ENCODE results near the gene ARPC5L. TPM values are rescaled to one million over a fixed set of nuclear protein-coding genes. Genes with fewer than 3 reads are reported as not detected.

Gene ARPC5L
- 48.0 and 59.7 TPM in 2 replicates for total RNA-seq (2014; rRNA removed; shearing (Covaris generic); ENCODE audit: low replicate concordance)

DNA sequence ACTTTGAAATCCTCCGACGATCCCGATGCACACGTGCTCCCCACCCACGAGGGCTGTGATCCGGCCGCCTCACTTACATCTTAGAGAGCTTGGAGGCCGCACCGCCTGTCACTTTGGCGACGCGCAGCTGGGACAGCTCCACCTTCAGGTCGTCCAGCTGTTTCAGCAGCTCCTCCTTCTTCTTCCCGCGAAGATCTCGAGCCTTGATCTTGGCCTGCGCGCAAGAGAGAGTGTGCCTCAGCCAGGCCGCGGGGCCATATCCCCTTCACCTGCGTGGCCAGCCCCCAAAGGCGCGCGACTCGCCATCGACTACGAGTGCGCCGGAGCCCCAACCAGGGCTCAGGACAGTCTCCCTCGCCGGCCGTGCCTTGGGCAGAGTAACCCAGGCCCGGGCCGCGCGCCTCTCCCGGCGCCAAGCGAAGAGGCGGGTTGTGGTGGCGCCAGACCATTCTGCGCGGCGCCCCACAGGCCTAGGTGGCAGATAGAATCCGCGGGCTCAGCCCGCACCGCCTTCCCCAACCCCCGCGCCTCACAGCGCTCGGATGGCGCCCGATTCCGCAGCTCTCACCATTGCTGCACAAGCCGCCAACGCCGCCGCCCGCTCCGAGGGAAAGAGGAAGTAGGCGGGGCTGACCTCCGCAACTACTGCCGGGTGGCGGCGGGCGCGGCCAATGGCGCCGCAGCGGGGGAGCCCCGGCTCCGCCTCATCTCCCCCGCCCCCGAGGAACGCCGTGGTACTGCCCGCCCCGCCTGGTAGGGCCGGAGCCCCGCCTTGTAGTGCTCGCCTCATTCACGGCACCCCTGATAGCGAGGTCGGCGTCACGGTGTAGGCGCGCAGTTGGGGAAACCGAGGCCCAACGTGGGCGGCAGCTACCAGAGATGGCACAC lies at the start of gene ARPC5L, which contains the start of gene RPL35:
Gene ARPC5L, plus strand, starts transcription at position 789 of the 888 bp plus-strand sequence. CDS start 7,161 bp downstream, outside the sequence.
Gene RPL35, minus strand, starts transcription at position 616 of the 888 bp plus-strand sequence. Its CDS starts 45 bp downstream, at position 571.
- H3K36me3 ChIP-seq = peaks cover 50% of the 10 kb centered on the region

DNA sequence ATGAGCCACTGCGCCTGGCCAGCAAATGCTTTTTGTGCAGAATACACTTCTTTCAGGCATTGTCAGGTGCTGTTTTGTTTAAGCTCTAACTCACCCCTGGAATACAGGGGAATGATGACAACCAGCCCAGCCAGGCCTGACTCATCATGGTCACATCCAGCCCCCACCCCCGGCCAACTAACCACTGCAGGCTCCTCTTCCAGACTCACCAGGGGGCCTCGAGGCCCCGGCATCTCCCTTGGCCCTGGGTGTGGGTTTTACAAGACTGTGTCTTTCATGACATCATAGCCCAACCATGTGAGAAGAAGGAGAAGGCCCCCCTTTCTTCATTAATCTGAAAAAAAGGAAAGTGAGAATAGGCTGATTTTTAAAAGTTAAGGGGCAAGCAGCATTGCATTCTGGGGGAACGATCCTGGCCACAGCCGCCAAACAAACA lies 49.5 kb upstream of the ARPC5L start:
- Histone ChIP-seq H3K36me3 (no peaks in the 10 kb centered on the region), H3K9me3 (no peaks in the 10 kb centered on the region), H3K4me3 (no peak overlapping the region), H3K27me3 (no peaks in the 10 kb centered on the region)
- DNase-seq = peak; percentile 99

More for the DNA sequence above, at the start of gene ARPC5L, which contains the start of gene RPL35:
- DNase-seq = peak; percentile 95
- Histone ChIP-seq H3K4me3 (peak within 1 kb of the TSS; percentile 73), H3K27me3 (no peaks in the 10 kb centered on the region), H3K9me3 (no peaks in the 10 kb centered on the region)

DNA sequence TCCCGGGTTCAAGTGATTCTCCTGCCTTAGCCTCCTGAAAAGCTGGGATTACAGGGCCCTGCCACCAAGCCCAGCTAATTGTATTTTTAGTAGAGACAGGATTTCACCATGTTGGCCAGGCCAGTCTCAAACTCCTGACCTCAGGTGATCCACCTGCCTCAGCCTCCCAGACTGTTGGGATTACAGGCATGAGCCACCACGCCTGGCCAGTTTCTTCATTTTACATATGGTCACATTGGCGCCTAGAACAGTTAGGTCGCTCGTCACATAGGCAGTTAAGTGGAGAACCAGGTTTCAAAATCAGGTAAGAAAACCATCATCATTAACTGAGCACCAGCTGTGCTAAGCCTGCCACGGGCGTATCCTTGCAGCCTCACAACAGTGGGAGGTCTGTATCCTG lies 48.9 kb upstream of the ARPC5L start:
- Histone ChIP-seq H3K27me3 (no peaks in the 10 kb centered on the region), H3K9me3 (no peaks in the 10 kb centered on the region), H3K4me3 (no peak overlapping the region), H3K36me3 (no peaks in the 10 kb centered on the region)
- no peak for DNase-seq

GRCh38 chr9:124813501-124814163 lies 48.3 kb upstream of the ARPC5L start:
- Histone ChIP-seq H3K4me3 (no peak overlapping the region), H3K9me3 (no peaks in the 10 kb centered on the region), H3K36me3 (no peaks in the 10 kb centered on the region), H3K27me3 (no peaks in the 10 kb centered on the region)
- peak; percentile 35 for DNase-seq

DNA sequence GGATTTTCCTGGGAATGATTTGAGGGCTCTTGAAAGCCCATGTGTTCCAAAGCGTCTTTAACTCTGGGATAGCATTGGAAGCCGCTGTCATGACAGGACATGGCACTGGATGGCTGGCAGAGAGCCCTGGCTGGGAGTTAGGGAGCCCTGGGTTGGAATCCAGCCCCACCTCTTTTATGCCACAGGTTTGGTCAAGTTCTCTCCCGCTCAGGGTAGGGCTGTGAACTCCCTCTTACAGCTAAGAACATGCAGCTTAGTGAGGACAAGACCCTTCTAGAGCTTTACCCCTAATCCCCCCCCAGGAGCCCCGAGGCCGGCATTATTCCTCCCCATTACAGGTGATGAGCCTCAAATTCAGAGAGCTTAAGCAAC lies 47.8 kb upstream of the ARPC5L start:
- no peak overlapping the region for H3K4me3 ChIP-seq
- H3K27me3 ChIP-seq = no peaks in the 10 kb centered on the region
- DNase-seq = peak; percentile 31
- H3K36me3 ChIP-seq = no peaks in the 10 kb centered on the region
- no peaks in the 10 kb centered on the region for H3K9me3 ChIP-seq

- Histone ChIP-seq H3K27me3 (no peaks in the 10 kb centered on the region), H3K36me3 (no peaks in the 10 kb centered on the region), H3K9me3 (no peaks in the 10 kb centered on the region), H3K4me3 (no peak overlapping the region)
- no peak for DNase-seq
Observed at GRCh38 chr9:124815601-124816000, 46.3 kb upstream of the ARPC5L start.

DNA sequence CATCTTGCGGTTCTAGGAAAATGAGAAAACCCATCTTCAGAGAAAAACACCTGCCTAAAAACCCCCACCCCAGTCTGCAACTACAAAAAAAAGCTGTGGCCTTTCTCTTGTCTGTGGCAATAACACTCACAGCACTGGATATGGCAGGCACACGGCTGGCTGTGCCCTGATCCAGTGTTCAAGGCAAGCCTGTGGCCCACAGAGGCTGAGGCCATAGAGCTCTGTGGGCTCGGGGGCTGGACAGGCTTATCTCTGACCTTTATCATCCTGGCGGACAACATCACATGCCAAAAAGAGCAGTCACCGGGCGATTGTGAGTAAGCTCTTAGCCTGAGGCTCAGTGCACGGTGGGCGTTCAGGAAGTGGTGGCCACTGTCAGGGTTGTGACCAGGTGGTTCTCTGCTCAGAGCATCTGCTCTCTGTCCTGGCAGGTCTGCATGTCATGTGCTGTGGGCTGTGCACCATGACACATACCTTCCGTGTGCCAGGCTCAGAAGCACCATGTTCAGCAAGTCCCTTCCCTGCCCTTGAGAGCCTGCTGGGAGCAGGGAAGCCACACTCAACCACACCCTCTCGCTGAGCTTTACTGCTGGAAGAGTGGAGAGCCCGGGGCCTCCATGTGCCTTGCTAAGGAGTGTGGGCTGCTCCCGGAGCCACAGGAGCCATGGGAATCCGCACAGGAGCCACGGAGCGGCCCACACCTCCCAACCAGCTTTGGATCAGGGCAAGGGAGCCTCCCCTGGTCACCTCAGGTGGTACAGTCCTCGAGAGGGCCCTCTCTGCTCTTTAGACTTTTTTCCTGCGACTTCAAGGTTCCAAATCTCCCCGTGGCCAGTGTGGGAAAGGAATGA lies 43.3 kb upstream of the ARPC5L start:
- Histone ChIP-seq H3K36me3 (no peaks in the 10 kb centered on the region), H3K27me3 (no peaks in the 10 kb centered on the region), H3K9me3 (no peaks in the 10 kb centered on the region), H3K4me3 (no peak overlapping the region)
- peak; percentile 56 for DNase-seq

DNA sequence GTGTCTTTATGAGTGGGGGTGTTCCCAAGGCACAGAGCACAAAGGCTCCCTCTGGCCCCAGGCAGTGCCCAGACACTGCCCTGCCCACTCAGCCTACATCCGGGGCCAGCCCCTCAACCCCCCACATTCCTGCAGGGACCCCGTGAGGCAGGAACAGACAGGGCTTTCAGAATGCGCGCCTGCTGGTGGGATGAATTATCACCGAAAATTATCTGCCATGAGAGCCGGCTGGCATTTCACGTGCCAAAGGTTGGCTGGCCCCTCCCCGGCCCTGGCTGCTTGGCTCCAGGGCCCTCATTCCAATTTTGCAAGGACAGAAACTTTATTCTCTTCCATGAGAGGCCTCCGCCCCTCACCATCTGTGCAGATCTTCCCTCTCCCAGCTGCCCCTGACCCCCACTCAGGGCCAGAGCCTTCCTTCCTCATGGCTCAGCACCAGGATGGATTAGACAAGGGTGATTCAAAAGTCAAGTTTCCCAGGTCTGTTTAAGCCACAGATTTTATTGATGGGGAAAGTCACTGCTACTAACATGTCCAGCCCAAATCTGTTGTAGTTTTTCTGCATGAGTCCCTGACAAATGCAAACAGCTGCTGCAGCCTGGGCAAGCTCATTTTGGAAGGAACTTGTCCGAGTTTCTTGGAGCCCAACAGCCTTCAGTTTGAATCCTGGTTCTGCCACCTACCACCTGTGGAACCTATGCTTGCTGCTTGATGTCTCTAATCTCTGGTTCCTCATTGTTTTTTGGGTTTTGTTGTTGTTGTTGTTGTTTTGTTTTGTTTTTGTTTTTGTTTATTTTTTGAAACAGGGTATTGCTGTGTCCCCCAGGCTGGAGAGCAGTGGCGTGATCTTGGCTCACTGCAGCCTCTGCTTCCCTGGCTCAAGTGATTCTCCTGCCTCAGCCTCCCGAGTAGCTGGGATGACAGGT lies 41.0 kb upstream of the ARPC5L start:
- H3K9me3 ChIP-seq = no peaks in the 10 kb centered on the region
- H3K36me3 ChIP-seq = no peaks in the 10 kb centered on the region
- H3K27me3 ChIP-seq = no peaks in the 10 kb centered on the region
- no peak overlapping the region for H3K4me3 ChIP-seq
- peak; percentile 68 for DNase-seq

DNA sequence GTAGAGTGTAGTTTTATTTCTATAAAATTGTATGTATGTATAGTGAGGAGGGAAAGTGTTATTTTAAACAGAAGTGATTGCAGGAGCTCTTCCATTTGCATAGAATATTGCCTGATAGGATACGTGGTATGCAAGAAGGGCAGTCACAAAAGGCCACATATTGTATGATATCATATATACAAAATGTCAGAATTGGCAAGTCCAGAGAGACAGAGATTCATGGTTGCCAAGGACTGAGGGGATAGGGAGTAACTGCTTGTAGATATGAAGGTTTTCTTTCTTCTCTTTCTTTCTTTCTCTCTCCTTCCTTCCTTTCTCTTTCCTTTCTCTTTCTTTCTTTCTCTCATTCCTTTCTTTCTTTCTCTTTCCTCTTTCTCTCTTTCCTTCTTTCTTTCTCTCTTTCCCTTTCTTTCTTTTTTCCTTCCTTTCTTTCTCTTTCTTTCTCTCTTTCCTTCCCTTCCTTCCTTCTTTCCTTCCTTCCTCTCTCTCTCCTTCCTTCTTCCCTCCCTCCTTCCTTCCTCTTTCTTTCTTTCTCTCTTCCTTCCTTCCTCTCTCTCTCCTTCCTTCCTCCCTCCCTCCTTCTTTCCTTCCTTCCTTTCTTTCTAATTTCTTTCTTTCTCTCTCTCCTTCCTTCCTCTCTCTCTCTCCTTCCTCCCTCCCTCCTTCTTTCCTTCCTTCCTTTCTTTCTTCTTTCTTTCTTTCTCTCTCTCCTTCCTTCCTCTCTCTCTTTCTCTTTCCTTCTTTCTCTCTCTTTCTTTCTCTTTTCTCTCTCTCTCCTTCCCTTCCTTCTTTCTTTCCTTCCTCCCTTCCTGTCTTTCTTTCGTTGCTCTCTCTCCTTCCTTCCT lies 33.2 kb upstream of the ARPC5L start:
- no peak for DNase-seq
- H3K9me3 ChIP-seq = peaks cover 2% of the 10 kb centered on the region; the same call in 1 of the 2 replicates
- H3K4me3 ChIP-seq = no peak overlapping the region
- no peaks in the 10 kb centered on the region for H3K36me3 ChIP-seq
- no peaks in the 10 kb centered on the region for H3K27me3 ChIP-seq

- no peak for DNase-seq
- H3K36me3 ChIP-seq = no peaks in the 10 kb centered on the region
- no peak overlapping the region for H3K4me3 ChIP-seq
- H3K27me3 ChIP-seq = no peaks in the 10 kb centered on the region
- H3K9me3 ChIP-seq = peaks cover 2% of the 10 kb centered on the region; the same call in 1 of the 2 replicates
Observed at GRCh38 chr9:124829334-124829669, 32.6 kb upstream of the ARPC5L start.

DNA sequence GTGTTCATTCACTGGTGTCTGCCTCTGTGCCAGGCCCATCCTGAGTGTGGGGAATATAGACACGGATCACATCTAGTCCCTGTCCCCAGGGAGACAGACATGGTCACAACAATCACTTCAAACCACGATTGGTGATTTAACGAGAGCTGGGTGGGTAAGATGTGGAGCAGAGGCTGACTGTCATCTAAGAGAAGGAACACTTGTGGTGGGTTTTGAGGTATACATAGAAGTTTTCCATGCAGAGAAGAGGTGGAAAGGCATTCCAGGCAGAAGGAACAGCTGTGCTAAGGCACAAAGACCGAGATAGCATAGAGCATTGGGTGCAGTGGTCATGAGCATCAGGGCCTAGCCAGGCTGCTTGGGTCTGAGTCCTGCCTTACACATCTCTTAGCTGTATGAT lies 31.3 kb upstream of the ARPC5L start:
- no peak for DNase-seq
- no peaks in the 10 kb centered on the region for H3K27me3 ChIP-seq
- peaks cover 2% of the 10 kb centered on the region; the same call in 1 of the 2 replicates for H3K9me3 ChIP-seq
- no peak overlapping the region for H3K4me3 ChIP-seq
- H3K36me3 ChIP-seq = no peaks in the 10 kb centered on the region

DNA sequence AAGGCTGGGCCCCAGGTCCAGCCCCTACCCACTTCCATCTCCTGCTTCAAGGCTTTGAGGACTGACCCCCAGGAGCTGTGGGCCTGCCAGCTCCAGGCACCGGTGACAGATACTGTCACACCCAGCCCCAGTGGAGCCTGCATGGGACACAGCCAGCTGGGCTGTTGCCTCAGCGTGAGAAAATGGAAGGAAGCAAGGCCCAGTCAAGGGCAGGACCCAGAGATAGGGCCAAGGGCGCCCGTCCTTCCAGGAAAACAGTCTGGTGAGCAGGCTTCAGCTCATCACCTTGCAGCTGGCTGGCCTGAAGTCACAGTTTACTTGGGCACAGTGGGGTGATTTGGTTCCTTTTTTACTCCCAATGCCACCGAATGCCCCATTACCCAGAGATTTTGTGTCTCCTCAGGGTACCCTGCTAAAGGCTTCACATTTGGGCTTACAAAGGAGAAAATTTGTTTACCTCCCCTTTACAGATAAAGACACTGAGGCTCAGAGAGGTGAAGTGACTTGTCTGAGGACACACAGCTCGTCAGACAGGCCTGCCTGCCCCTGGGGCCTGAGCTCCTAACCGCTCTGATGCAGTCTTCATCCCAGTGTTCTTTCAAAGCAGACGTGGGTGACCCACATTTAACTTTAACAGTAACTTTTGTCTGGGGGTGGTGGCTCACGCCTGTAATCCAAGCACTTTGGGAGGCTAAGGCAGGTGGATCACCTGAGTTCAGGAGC lies 30.1 kb upstream of the ARPC5L start:
- Histone ChIP-seq H3K27me3 (no peaks in the 10 kb centered on the region), H3K36me3 (no peaks in the 10 kb centered on the region), H3K9me3 (no peaks in the 10 kb centered on the region; the same call in 1 of the 2 replicates), H3K4me3 (no peak overlapping the region)
- no peak for DNase-seq

DNA sequence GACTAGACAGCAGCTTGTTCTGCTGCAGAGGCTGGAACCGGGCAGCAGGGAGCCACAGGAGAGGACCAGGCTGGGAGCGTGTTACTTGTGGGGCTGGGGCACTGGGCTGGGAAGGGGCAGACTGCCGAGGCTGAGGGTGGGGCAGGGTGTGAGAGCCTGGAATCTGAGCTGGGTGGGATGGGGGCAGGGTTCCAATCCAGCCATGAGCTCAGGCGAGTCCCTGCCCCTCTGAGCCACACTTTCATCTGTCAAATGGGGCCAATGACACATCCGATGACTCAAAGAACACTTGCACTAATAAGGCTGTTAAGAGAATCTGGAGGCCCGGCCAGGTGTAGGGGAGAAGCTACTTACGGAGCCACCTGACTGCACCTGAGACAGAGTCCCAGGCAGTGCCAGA lies 27.3 kb upstream of the ARPC5L start:
- no peaks in the 10 kb centered on the region for H3K36me3 ChIP-seq
- no peaks in the 10 kb centered on the region for H3K9me3 ChIP-seq
- peak; percentile 77 for DNase-seq
- no peak overlapping the region for H3K4me3 ChIP-seq
- no peaks in the 10 kb centered on the region for H3K27me3 ChIP-seq

DNA sequence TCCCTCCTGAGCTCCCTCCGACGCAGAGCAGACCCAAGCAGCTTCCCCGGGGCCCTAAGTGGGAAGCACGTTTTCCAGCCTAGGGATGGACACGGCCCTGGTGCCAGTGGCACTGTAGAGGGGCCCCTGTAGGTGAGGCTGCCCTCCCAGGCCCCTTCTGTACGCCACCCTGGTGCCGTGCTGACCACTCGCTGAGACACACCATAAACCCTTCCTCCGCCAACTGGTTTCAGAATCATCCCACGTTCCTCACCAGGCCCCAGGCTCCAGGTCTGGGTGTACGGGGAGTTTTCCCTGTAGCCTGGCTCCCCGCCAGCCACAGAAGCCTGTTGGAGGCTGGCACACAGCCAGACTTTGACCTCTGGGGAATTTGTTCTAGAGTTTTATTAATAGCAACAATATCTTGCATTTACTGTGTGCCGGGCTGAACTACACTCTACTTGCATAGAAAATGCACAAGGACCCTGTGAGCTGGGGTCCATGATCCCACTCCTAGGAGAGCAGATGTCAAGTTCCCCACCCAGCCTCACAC lies 26.8 kb upstream of the ARPC5L start:
- Histone ChIP-seq H3K4me3 (no peak overlapping the region), H3K36me3 (no peaks in the 10 kb centered on the region)
- peak; percentile 44 for DNase-seq

More for the DNA sequence above, 26.8 kb upstream of the ARPC5L start:
- Histone ChIP-seq H3K27me3 (no peaks in the 10 kb centered on the region), H3K9me3 (no peaks in the 10 kb centered on the region)

Measured in MG63 (cell line).